Esophagus (tissue), 2 donors: ENCODE measurements around the gene PCDH9. TPM values are rescaled to one million over a fixed set of nuclear protein-coding genes. Genes with fewer than 3 reads are reported as not detected.

Experiments used
- H3K27ac ChIP-seq, 2 donors: one replicate each; pipeline ENCODE4 v1.5.1; 2013; ENCODE audit warnings: low read depth in 2 of 2, mild to moderate bottlenecking in 2 of 2, inconsistent platforms in 1 of 2, low read length in 1 of 2, moderate library complexity in 1 of 2
- H3K27me3 ChIP-seq, 2 donors: one replicate each; pipeline ENCODE4 v1.6.1; 2013; ENCODE audit warnings: low read length in 2 of 2, control low read depth in 1 of 2, mild to moderate bottlenecking in 1 of 2; ENCODE audit not compliant: insufficient read depth in 2 of 2, control insufficient read depth in 1 of 2
- H3K36me3 ChIP-seq, 2 donors: one replicate each; pipeline ENCODE4 v1.6.1; 2013; ENCODE audit warnings: low read length in 1 of 2; ENCODE audit not compliant: control insufficient read depth in 2 of 2, insufficient read depth in 2 of 2
- H3K4me1 ChIP-seq, 2 donors: one replicate each; pipeline ENCODE4 v1.6.1; 2013; ENCODE audit warnings: low read length in 1 of 2; ENCODE audit not compliant: control insufficient read depth in 2 of 2, insufficient read depth in 2 of 2
- H3K4me3 ChIP-seq, 2 donors: one replicate each; pipeline ENCODE4 v1.5.1; 2013; ENCODE audit warnings: low read length in 2 of 2, mild to moderate bottlenecking in 2 of 2, low read depth in 1 of 2, moderate library complexity in 1 of 2
- H3K9me3 ChIP-seq, 2 donors: one replicate each; pipeline ENCODE4 v1.6.1; 2013; ENCODE audit warnings: mild to moderate bottlenecking in 2 of 2, low read depth in 1 of 2, low read length in 1 of 2, moderate library complexity in 1 of 2; ENCODE audit not compliant: control insufficient read depth in 2 of 2, insufficient read depth in 1 of 2
- WGBS, 2 donors: extraction: QIAGEN DNeasy Blood & Tissue Kit; methylation state at CpG; one replicate each; pipeline ENCODE4 v1.1.7; 2013; 5-methylcytosine and 5-hydroxymethylcytosine counted together
- polyA plus RNA-seq, 2 donors: library from polyadenylated mRNA; stranded (reverse); fragments of 200-250 nt; gene quantifications; one replicate each; pipeline ENCODE4 v1.2.3, GENCODE V29; 2013
- donor health status: healthy with polysubstance abuse.
- donor health status: Bipolar disorder and iron deficiency.

Gene PCDH9
- polyA plus RNA-seq, 2 donors = 0.12 to 0.14 TPM

- H3K27ac ChIP-seq = no peak overlapping the region
- H3K9me3 ChIP-seq = no peaks in the 10 kb centered on the region
- no peaks in the 10 kb centered on the region for H3K4me1 ChIP-seq
- H3K27me3 ChIP-seq = no peaks in the 10 kb centered on the region
- no peak overlapping the region for H3K4me3 ChIP-seq
- H3K36me3 ChIP-seq = no peaks in the 10 kb centered on the region
- WGBS, 2 donors = 72 to 73% methylated on average over 6 of the region's 6 CpGs
Observed at GRCh38 chr13:67122251-67122650, 107.9 kb downstream of the PCDH9 start.

DNA sequence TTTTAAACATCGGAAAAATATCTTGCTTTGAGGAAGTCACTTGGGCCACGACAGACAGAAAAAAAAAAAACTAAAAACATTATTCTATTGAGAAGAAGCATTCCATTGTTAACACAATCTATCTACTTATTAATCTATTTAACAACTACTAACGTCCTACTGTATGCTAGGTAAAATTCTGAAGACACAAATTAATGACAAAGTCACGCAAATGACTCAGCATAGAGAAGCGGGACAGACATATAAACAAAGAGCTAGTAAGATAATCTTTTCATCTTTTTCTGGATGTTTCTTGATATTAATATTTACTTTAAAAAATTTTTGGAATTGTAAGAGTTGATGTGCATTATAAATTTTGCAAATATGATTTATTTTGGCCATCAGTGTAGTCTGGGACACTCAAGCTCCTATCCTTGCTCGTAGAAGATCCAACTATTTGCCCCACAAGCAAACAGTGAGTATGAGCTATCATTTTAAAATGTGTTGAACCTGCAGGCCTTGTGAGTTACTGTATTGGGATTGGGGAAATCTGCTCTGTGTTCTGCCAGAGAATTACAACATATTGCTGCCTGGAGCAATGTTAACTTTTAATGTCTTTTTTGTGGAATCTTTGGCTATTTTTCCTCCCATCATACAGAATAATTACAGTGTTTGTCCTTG is 109.1 kb downstream of the PCDH9 start:
- no peak overlapping the region for H3K27ac ChIP-seq
- H3K27me3 ChIP-seq = no peaks in the 10 kb centered on the region
- WGBS, 2 donors = 64 to 70% methylated on average over 6 of the region's 6 CpGs
- no peaks in the 10 kb centered on the region for H3K9me3 ChIP-seq
- H3K4me3 ChIP-seq = no peak overlapping the region
- H3K36me3 ChIP-seq = no peaks in the 10 kb centered on the region
- H3K4me1 ChIP-seq = no peaks in the 10 kb centered on the region

DNA sequence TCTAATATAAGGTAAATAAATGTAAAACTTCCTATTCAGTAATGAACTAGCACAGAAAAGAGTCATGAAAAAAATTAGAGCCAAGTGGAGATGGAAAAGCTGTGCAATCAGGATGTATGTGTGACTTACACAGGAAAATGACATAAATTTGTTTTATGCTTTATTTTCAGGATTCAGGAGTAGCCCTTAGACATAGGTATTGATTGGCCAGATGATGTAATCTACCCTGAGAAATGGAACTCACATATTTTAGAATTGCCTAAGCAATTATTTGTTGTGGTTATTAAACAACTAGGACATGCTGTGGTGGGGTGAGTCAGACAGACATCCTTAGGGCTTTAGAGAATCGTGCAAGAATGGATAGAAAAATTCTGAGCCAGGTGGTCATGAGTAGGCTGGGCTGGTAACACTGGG is 110.6 kb downstream of the PCDH9 start:
- Histone ChIP-seq H3K4me3 (no peak overlapping the region), H3K9me3 (no peaks in the 10 kb centered on the region), H3K4me1 (no peaks in the 10 kb centered on the region), H3K27ac (no peak overlapping the region), H3K36me3 (no peaks in the 10 kb centered on the region), H3K27me3 (no peaks in the 10 kb centered on the region)
- whole genome bisulfite sequencing, 2 donors = 23 to 52% methylated on average over 1 of the region's 1 CpG

- 84 to 88% methylated on average over 1 of the region's 1 CpG for WGBS, 2 donors
- H3K4me1 ChIP-seq = no peaks in the 10 kb centered on the region
- H3K36me3 ChIP-seq = no peaks in the 10 kb centered on the region
- H3K27ac ChIP-seq = no peak overlapping the region
- no peak overlapping the region for H3K4me3 ChIP-seq
- H3K9me3 ChIP-seq = no peaks in the 10 kb centered on the region
- H3K27me3 ChIP-seq = no peaks in the 10 kb centered on the region
Observed at GRCh38 chr13:67118277-67118676, 111.9 kb downstream of the PCDH9 start.

- H3K36me3 ChIP-seq = no peaks in the 10 kb centered on the region
- H3K27me3 ChIP-seq = no peaks in the 10 kb centered on the region
- no peak overlapping the region for H3K27ac ChIP-seq
- H3K4me1 ChIP-seq = no peaks in the 10 kb centered on the region
- no peaks in the 10 kb centered on the region for H3K9me3 ChIP-seq
- no peak overlapping the region for H3K4me3 ChIP-seq
- 73% methylated on average over 3 of the region's 3 CpGs for WGBS, 2 donors
Observed at GRCh38 chr13:67117010-67117550, 113.1 kb downstream of the PCDH9 start.

- peaks cover 0 to 13% of the 10 kb centered on the region in 2 donors for H3K9me3 ChIP-seq
- H3K4me1 ChIP-seq = peaks cover 0 to 4% of the 10 kb centered on the region in 2 donors
- no peaks in the 10 kb centered on the region for H3K27me3 ChIP-seq
- no peaks in the 10 kb centered on the region for H3K36me3 ChIP-seq
- H3K27ac ChIP-seq = no peak overlapping the region
- H3K4me3 ChIP-seq = no peak overlapping the region
- 60 to 75% methylated on average over 2 of the region's 2 CpGs for WGBS, 2 donors
Observed at GRCh38 chr13:67107979-67108378, 122.2 kb downstream of the PCDH9 start.

- WGBS, 2 donors = 81 to 91% methylated on average over 6 of the region's 6 CpGs
- Histone ChIP-seq H3K27me3 (no peaks in the 10 kb centered on the region), H3K36me3 (no peaks in the 10 kb centered on the region), H3K27ac (no peak overlapping the region), H3K9me3 (peaks cover 0 to 13% of the 10 kb centered on the region in 2 donors), H3K4me3 (no peak overlapping the region), H3K4me1 (peaks cover 0 to 4% of the 10 kb centered on the region in 2 donors)
Observed at GRCh38 chr13:67106502-67107057, 123.6 kb downstream of the PCDH9 start.

GRCh38 chr13:67101730-67102467 is 128.2 kb downstream of the PCDH9 start:
- Histone ChIP-seq H3K4me3 (no peak overlapping the region), H3K4me1 (no peaks in the 10 kb centered on the region), H3K27me3 (no peaks in the 10 kb centered on the region), H3K9me3 (peaks cover 0 to 5% of the 10 kb centered on the region in 2 donors), H3K36me3 (no peaks in the 10 kb centered on the region), H3K27ac (no peak overlapping the region)
- 59 to 73% methylated on average over 4 of the region's 4 CpGs for WGBS, 2 donors

- WGBS, 2 donors = 83 to 85% methylated on average over 3 of the region's 3 CpGs
- Histone ChIP-seq H3K36me3 (no peaks in the 10 kb centered on the region), H3K9me3 (no peaks in the 10 kb centered on the region), H3K4me1 (no peaks in the 10 kb centered on the region), H3K27me3 (no peaks in the 10 kb centered on the region), H3K4me3 (no peak overlapping the region), H3K27ac (no peak overlapping the region)
Observed at GRCh38 chr13:67100730-67101129, 129.4 kb downstream of the PCDH9 start.
